ENCODE measurements around the gene PRDM15. TPM values are rescaled to one million over a fixed set of nuclear protein-coding genes. Genes with fewer than 3 reads are reported as not detected.

PRDM15 gene
- total RNA-seq, 1 experiment from 2014 or later: 9.8 TPM

GRCh38 chr21:41890355-41890754 lies 11.2 kb upstream of the PRDM15 start:
- ATAC-seq: no peak
- Histone ChIP-seq H3K27ac (ENCODE audit: low read depth, low read length) (no peak overlapping the region), H3K4me2 (ENCODE audit: low read length) (no peak overlapping the region), H2AFZ (ENCODE audit: low read depth, low read length, poor library complexity, severe bottlenecking) (no peak overlapping the region), H3K9me3 (ENCODE audit: control insufficient read depth in 1 of 2, insufficient read depth in 1 of 2, low read depth in 1 of 2, low read length in 2 of 2) (no peaks in the 10 kb centered on the region), H3K4me1 (ENCODE audit: control insufficient read depth in 1 of 2, insufficient read depth in 2 of 2, low read length in 2 of 2) (peaks cover 0 to 4% of the 10 kb centered on the region in 2 experiments; a peak in 1 of 4 replicates), H3K9me2 (ENCODE audit: insufficient read depth) (no peaks in the 10 kb centered on the region), H3K4me3 (replicated peaks in 1 of 2; ENCODE audit: low read depth in 1 of 2, low read length in 2 of 2) (no peak overlapping the region), H4K20me1 (ENCODE audit: insufficient read depth) (no peaks in the 10 kb centered on the region), H3K27me3 (ENCODE audit: insufficient read depth, low read length) (no peaks in the 10 kb centered on the region), H3K79me2 (ENCODE audit: insufficient read depth, low read length) (no peaks in the 10 kb centered on the region), H3K36me3 (ENCODE audit: control insufficient read depth in 1 of 2, insufficient read depth in 2 of 2, low read length in 2 of 2) (peaks cover 0 to 5% of the 10 kb centered on the region in 2 experiments; a peak in 2 of 4 replicates), H3K9ac (ENCODE audit: low read length) (no peak overlapping the region)
- TF ChIP-seq REST (IDR thresholded peaks at IDR 0.05; ENCODE audit: low read depth): no peak
- TF ChIP-seq TCF7L2 (IDR thresholded peaks at IDR 0.05; ENCODE audit: borderline replicate concordance, extremely low read depth, insufficient read depth, insufficient read length): no peak
- TF ChIP-seq ZNF274 (IDR thresholded peaks at IDR 0.05; ENCODE audit: low read depth, low read length): no peak
- TF ChIP-seq YY1 (IDR thresholded peaks at IDR 0.05; ENCODE audit: extremely low read depth, insufficient replicate concordance, low read depth, low read length): no peak
- no peak for TF ChIP-seq EGR1 (IDR thresholded peaks at IDR 0.05; ENCODE audit: low read depth)
- no peak for TF ChIP-seq ELF1 (IDR thresholded peaks at IDR 0.05; ENCODE audit: borderline replicate concordance, low read depth)
- TF ChIP-seq MAX (IDR thresholded peaks at IDR 0.05): no peak
- no peak for TF ChIP-seq SP1 (IDR thresholded peaks at IDR 0.05; ENCODE audit: low read depth)
- TF ChIP-seq POLR2A (IDR thresholded peaks at IDR 0.05; ENCODE audit: borderline replicate concordance, extremely low read depth, insufficient read depth, insufficient read length): no peak
- BruUV-seq (replicated peaks): no TSS peak
- intact Hi-C loops (cut with micrococcal nuclease): no loop called here
- ChIA-PET POLR2A (no interaction called here), CTCF (no interaction called here), RAD21 (ENCODE audit: low non-redundant PET in 1 of 2, low total read pairs in 2 of 2, uncharacterized antibody in 2 of 2, unreplicated experiment in 2 of 2) (no interaction called here)
- DNase-seq (ENCODE audit: low read depth, low spot score): no peak
